ENCODE measurements around the gene RBM17. TPM values are rescaled to one million over a fixed set of nuclear protein-coding genes. Genes with fewer than 3 reads are reported as not detected.
A peak's percentile ranks its signal among the peaks of the same experiment; 100 is the strongest.
"Not testable (repeated sequence)": the region's sequence is repeated elsewhere in the genome, so short reads cannot be mapped to it uniquely, and the experiment has no call there.

RBM17 gene
- total and polyA plus RNA-seq, 2 of the 13 experiments (the other 11 are each of a cell fraction or from before 2014, with no cell fraction given) = 30.7 to 77.5 TPM

- FAIRE-seq; H3K79me2 ChIP-seq (ENCODE audit: insufficient read depth, low read length); intact Hi-C loops (cut with micrococcal nuclease; ENCODE audit: unreplicated experiment); H2AFZ ChIP-seq (ENCODE audit: low read length); H3K27ac ChIP-seq (ENCODE audit: extremely low read length, insufficient read depth, low read length); DNase-seq (ENCODE audit: low spot score); H3K4me3 ChIP-seq (replicated peaks in 1 of 3; ENCODE audit: insufficient read depth in 1 of 3, low read depth in 2 of 3, low read length in 3 of 3); H4K20me1 ChIP-seq (ENCODE audit: insufficient read depth, low read length); BruUV-seq (replicated peaks); H3K9me3 ChIP-seq (ENCODE audit: low read length); H3K9ac ChIP-seq (ENCODE audit: insufficient read depth, low read depth, low read length); POLR2A ChIA-PET; H3K4me2 ChIP-seq (ENCODE audit: low read depth, low read length); ATAC-seq; H3K27me3 ChIP-seq (ENCODE audit: control insufficient read depth in 1 of 2, insufficient read depth in 2 of 2, low read length in 2 of 2): not testable (repeated sequence)
- TF ChIP-seq MAFF (IDR thresholded peaks at IDR 0.05; ENCODE audit: low read depth, low read length) (peak; percentile 35; the same call in 1 of the 2 replicates), MAFK (conservative IDR thresholded peaks at IDR 0.05 in 1 of 2, IDR thresholded peaks at IDR 0.05 in 1 of 2; ENCODE audit: low read length in 2 of 2) (peak; percentile 18 to 55; a peak in 3 of 4 replicates)
- 96% methylated on average over 3 of the region's 3 CpGs for WGBS (ENCODE audit: low lambda C conversion rate)
- in situ Hi-C loops (cut with HindIII; ENCODE audit: extremely low pct_ligation_motif_present, low pct_unique_long_range_greater_than_20kb) = loop anchor here (5.0 kb wide), 1 partner anchor 300 kb away; no protein-coding TSS in a partner anchor
- CTCF ChIA-PET (ENCODE audit: low intra/inter-chr PET ratio, low total read pairs) = interaction anchor here (2.1 kb wide), 1 partner anchor 19 kb away, joined by 4 read pairs; the partner anchor contains the start of gene RBM17
- peaks cover 25 to 86% of the 10 kb centered on the region in 2 experiments for H3K36me3 ChIP-seq (replicated peaks in 1 of 2; ENCODE audit: control insufficient read depth in 1 of 2, insufficient read depth in 2 of 2, low read length in 2 of 2)
- peaks cover 12% of the 10 kb centered on the region for H3K4me1 ChIP-seq (ENCODE audit: insufficient read depth, low read length)
These were observed 18.8 kb downstream of the RBM17 start for GRCh38 chr10:6107616-6108015.

DNA sequence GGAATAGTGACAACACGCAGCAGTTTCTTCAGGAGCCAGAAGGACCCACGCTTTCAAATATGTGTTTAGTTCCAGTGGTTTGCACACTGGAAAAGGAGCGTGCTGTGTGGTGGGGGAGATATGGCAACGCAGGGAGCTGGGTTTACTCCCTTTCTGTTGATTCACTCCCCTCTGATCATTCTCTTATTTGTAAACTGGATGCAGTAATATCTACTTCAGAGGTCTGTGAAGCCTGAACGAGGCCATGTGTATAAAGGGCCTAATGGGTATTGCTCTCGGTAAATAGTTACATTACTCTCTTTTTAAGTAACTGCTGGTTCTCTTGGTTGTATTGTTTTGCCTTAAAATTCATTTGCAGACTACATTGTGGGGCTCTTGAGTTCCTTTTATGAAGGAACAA is 19.2 kb downstream of the RBM17 start:
- H3K27ac ChIP-seq (ENCODE audit: extremely low read length, insufficient read depth, low read length) = no peak overlapping the region
- in situ Hi-C loops (cut with HindIII; ENCODE audit: extremely low pct_ligation_motif_present, low pct_unique_long_range_greater_than_20kb) (loop anchor here (5.0 kb wide), 1 partner anchor 299 kb away; no protein-coding TSS in a partner anchor), intact Hi-C loops (cut with micrococcal nuclease; ENCODE audit: unreplicated experiment) (no loop called here)
- POLR2A ChIA-PET = no interaction called here
- H3K4me2 ChIP-seq (ENCODE audit: low read depth, low read length) = no peak overlapping the region
- no peaks in the 10 kb centered on the region for H3K27me3 ChIP-seq (ENCODE audit: control insufficient read depth in 1 of 2, insufficient read depth in 2 of 2, low read length in 2 of 2)
- BruUV-seq (replicated peaks) = no TSS peak
- peaks cover 9% of the 10 kb centered on the region for H3K79me2 ChIP-seq (ENCODE audit: insufficient read depth, low read length)
- CTCF ChIA-PET (ENCODE audit: low intra/inter-chr PET ratio, low total read pairs) = interaction anchor here (1.9 to 2.1 kb wide), 2 partner anchors 19 to 44 kb away, joined by 4 to 14 read pairs; partner anchors contain the start of gene RBM17
- WGBS (ENCODE audit: low lambda C conversion rate) = 97% methylated on average over 6 of the region's 6 CpGs
- peaks cover 16% of the 10 kb centered on the region for H3K4me1 ChIP-seq (ENCODE audit: insufficient read depth, low read length)
- no peak overlapping the region for H3K9ac ChIP-seq (ENCODE audit: insufficient read depth, low read depth, low read length)
- peaks cover 28 to 86% of the 10 kb centered on the region in 2 experiments for H3K36me3 ChIP-seq (replicated peaks in 1 of 2; ENCODE audit: control insufficient read depth in 1 of 2, insufficient read depth in 2 of 2, low read length in 2 of 2)
- DNase-seq (ENCODE audit: low spot score) = no peak
- no peak overlapping the region for H3K4me3 ChIP-seq (replicated peaks in 1 of 3; ENCODE audit: insufficient read depth in 1 of 3, low read depth in 2 of 3, low read length in 3 of 3)
- no peak overlapping the region for H2AFZ ChIP-seq (ENCODE audit: low read length)
- peaks cover 8% of the 10 kb centered on the region; the same call in 1 of the 2 replicates for H4K20me1 ChIP-seq (ENCODE audit: insufficient read depth, low read length)
- H3K9me3 ChIP-seq (ENCODE audit: low read length) = no peaks in the 10 kb centered on the region
- no peak for FAIRE-seq
- no peak for ATAC-seq
- TF ChIP-seq, protein P1, sequence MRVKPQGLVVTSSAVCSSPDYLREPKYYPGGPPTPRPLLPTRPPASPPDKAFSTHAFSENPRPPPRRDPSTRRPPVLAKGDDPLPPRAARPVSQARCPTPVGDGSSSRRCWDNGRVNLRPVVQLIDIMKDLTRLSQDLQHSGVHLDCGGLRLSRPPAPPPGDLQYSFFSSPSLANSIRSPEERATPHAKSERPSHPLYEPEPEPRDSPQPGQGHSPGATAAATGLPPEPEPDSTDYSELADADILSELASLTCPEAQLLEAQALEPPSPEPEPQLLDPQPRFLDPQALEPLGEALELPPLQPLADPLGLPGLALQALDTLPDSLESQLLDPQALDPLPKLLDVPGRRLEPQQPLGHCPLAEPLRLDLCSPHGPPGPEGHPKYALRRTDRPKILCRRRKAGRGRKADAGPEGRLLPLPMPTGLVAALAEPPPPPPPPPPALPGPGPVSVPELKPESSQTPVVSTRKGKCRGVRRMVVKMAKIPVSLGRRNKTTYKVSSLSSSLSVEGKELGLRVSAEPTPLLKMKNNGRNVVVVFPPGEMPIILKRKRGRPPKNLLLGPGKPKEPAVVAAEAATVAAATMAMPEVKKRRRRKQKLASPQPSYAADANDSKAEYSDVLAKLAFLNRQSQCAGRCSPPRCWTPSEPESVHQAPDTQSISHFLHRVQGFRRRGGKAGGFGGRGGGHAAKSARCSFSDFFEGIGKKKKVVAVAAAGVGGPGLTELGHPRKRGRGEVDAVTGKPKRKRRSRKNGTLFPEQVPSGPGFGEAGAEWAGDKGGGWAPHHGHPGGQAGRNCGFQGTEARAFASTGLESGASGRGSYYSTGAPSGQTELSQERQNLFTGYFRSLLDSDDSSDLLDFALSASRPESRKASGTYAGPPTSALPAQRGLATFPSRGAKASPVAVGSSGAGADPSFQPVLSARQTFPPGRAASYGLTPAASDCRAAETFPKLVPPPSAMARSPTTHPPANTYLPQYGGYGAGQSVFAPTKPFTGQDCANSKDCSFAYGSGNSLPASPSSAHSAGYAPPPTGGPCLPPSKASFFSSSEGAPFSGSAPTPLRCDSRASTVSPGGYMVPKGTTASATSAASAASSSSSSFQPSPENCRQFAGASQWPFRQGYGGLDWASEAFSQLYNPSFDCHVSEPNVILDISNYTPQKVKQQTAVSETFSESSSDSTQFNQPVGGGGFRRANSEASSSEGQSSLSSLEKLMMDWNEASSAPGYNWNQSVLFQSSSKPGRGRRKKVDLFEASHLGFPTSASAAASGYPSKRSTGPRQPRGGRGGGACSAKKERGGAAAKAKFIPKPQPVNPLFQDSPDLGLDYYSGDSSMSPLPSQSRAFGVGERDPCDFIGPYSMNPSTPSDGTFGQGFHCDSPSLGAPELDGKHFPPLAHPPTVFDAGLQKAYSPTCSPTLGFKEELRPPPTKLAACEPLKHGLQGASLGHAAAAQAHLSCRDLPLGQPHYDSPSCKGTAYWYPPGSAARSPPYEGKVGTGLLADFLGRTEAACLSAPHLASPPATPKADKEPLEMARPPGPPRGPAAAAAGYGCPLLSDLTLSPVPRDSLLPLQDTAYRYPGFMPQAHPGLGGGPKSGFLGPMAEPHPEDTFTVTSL (CRISPR knock-in tag; IDR thresholded peaks at IDR 0.05; ENCODE audit: borderline replicate concordance) = no peak
- no peak for TF ChIP-seq RFX3 (CRISPR knock-in tag; IDR thresholded peaks at IDR 0.05)
- TF ChIP-seq, protein P2, sequence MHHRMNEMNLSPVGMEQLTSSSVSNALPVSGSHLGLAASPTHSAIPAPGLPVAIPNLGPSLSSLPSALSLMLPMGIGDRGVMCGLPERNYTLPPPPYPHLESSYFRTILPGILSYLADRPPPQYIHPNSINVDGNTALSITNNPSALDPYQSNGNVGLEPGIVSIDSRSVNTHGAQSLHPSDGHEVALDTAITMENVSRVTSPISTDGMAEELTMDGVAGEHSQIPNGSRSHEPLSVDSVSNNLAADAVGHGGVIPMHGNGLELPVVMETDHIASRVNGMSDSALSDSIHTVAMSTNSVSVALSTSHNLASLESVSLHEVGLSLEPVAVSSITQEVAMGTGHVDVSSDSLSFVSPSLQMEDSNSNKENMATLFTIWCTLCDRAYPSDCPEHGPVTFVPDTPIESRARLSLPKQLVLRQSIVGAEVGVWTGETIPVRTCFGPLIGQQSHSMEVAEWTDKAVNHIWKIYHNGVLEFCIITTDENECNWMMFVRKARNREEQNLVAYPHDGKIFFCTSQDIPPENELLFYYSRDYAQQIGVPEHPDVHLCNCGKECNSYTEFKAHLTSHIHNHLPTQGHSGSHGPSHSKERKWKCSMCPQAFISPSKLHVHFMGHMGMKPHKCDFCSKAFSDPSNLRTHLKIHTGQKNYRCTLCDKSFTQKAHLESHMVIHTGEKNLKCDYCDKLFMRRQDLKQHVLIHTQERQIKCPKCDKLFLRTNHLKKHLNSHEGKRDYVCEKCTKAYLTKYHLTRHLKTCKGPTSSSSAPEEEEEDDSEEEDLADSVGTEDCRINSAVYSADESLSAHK (CRISPR knock-in tag; IDR thresholded peaks at IDR 0.05; ENCODE audit: borderline replicate concordance) = no peak
- no peak for TF ChIP-seq FOXA3 (CRISPR knock-in tag; IDR thresholded peaks at IDR 0.05)
- no peak for TF ChIP-seq ZNF235 (CRISPR knock-in tag; IDR thresholded peaks at IDR 0.05; ENCODE audit: borderline replicate concordance)

Data from HepG2 (cell line).